ENCODE data around the gene MND1.

Gene MND1

DNA sequence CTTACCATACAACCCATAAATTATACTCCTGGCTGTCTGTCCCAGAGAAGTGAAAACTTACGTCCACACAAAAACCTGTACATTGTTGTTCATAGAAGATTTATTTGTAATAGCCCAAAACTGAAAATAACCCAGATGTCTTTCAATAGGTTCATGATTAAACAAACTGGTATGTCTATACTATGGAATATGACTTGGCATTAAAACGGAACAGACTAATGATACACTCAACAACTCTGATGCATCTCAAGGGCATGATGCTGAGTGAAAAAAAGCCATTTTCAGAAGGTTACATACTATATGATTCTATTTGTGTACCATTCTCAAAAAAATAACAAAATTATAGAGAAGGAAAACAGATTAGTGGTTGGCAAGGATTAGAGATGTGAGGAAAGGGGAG is 11.6 kb upstream of the MND1 start:
- Histone ChIP-seq H3K27ac (ENCODE audit: low read depth, low read length) (no peak overlapping the region), H3K4me1 (ENCODE audit: control insufficient read depth, insufficient read depth, low read length) (no peaks in the 10 kb centered on the region)

DNA sequence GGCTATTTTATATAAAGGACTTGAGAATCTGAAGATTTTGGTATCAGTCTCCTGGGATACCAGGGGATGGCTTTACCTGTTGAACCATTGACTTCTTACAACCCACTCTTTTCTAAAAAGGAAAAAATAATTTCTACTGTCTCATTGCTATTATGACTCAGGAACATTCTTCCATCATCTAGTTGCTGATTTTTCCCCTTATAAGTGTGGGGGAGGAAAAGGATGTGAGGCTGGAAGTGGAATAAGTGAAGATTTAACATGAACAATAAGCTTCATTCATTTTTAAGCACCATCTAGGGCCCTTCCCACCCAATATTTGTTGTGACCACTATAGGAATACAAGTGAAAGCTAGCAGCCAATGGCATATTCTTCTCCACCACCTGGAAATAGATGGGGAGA is 10.6 kb upstream of the MND1 start:
- no peaks in the 10 kb centered on the region for H3K27me3 ChIP-seq (ENCODE audit: control insufficient read depth, insufficient read depth, low read length)
- no peak overlapping the region for H3K27ac ChIP-seq (ENCODE audit: low read depth, low read length)
- no peak overlapping the region for H3K4me3 ChIP-seq (ENCODE audit: low read length)
- peaks cover 3% of the 10 kb centered on the region for H3K36me3 ChIP-seq (ENCODE audit: control insufficient read depth, insufficient read depth, low read length)
- H3K9ac ChIP-seq (ENCODE audit: low read length): no peak overlapping the region
- no peaks in the 10 kb centered on the region for H3K4me1 ChIP-seq (ENCODE audit: control insufficient read depth, insufficient read depth, low read length)

More for the DNA sequence above, 11.6 kb upstream of the MND1 start:
- Histone ChIP-seq H3K9ac (ENCODE audit: low read length) (no peak overlapping the region), H3K4me3 (ENCODE audit: low read length) (no peak overlapping the region), H3K27me3 (ENCODE audit: control insufficient read depth, insufficient read depth, low read length) (no peaks in the 10 kb centered on the region), H3K36me3 (ENCODE audit: control insufficient read depth, insufficient read depth, low read length) (peaks cover 3% of the 10 kb centered on the region)

DNA sequence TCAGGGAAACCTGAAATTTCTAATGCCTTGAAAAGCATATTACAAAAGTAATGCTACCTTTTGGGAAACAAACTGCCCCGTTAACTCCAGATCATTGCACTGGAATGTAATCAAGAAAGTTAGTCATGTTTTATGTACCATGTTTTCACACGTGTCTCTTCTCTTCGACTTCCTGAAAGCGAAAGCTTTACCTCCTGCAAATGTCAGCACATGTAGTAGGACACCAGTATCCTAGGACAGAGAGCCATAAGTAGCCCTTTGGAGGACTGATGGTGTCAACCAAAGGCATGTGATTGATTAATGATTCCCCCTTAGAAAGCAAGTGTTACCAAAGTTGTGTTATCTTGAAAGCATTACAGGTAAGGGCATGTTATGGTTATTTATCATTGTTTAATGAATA is 8.8 kb upstream of the MND1 start:
- Histone ChIP-seq H3K4me3 (ENCODE audit: low read length) (no peak overlapping the region), H3K36me3 (ENCODE audit: control insufficient read depth, insufficient read depth, low read length) (no peaks in the 10 kb centered on the region), H3K27ac (ENCODE audit: low read depth, low read length) (no peak overlapping the region), H3K9ac (ENCODE audit: low read length) (no peak overlapping the region), H3K27me3 (ENCODE audit: control insufficient read depth, insufficient read depth, low read length) (no peaks in the 10 kb centered on the region), H3K4me1 (ENCODE audit: control insufficient read depth, insufficient read depth, low read length) (no peaks in the 10 kb centered on the region)

DNA sequence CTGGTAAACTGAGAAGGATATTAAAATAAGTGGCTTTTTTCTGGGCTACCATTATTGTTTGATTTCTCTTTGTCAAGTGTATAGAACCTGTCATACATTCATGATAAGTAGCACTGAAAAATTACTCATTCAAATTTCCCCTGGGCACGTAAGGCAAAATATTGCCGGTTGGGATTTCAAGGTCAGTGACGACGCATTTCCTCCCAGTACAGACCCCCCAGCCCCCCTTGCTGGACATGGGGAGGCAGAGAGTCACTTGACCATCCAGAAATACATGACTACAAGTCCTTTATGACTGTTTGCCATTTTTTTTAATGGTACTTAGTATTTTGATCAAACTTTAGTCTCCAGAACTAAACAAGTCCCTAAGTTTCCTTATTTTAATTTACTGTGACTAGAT is 6.8 kb upstream of the MND1 start:
- Histone ChIP-seq H3K9ac (ENCODE audit: low read length) (no peak overlapping the region), H3K36me3 (ENCODE audit: control insufficient read depth, insufficient read depth, low read length) (no peaks in the 10 kb centered on the region), H3K4me1 (ENCODE audit: control insufficient read depth, insufficient read depth, low read length) (no peaks in the 10 kb centered on the region), H3K27ac (ENCODE audit: low read depth, low read length) (no peak overlapping the region), H3K4me3 (ENCODE audit: low read length) (no peak overlapping the region), H3K27me3 (ENCODE audit: control insufficient read depth, insufficient read depth, low read length) (no peaks in the 10 kb centered on the region)

DNA sequence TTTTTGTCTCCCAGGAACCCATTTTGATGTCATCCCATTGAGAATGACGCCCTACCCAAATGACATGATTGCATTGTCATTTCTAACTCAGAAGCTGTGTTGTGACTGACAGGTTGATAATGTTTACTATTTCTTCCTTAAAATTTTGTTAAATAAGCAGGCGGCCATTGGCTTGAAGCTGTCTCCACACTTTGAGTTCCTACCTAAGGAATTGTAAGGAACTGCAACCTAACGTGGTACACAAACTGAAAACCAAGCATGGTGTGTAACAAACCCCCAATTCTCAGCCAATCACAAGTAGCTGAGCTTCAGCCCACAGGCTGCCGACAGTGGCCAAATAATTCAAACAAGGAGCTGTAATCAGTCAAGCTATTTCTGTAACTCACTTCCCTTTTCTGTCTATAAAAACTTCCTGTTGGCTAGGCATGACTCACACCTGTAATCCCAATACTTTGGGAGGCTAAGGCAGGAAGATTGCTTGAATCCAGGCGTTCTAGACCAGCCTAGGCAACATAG is 2.9 kb upstream of the MND1 start:
- Histone ChIP-seq H3K27ac (ENCODE audit: low read depth, low read length) (no peak overlapping the region), H3K36me3 (ENCODE audit: control insufficient read depth, insufficient read depth, low read length) (no peaks in the 10 kb centered on the region), H3K4me1 (ENCODE audit: control insufficient read depth, insufficient read depth, low read length) (no peaks in the 10 kb centered on the region), H3K9ac (ENCODE audit: low read length) (no peak overlapping the region), H3K27me3 (ENCODE audit: control insufficient read depth, insufficient read depth, low read length) (no peaks in the 10 kb centered on the region), H3K4me3 (ENCODE audit: low read length) (no peak overlapping the region)

DNA sequence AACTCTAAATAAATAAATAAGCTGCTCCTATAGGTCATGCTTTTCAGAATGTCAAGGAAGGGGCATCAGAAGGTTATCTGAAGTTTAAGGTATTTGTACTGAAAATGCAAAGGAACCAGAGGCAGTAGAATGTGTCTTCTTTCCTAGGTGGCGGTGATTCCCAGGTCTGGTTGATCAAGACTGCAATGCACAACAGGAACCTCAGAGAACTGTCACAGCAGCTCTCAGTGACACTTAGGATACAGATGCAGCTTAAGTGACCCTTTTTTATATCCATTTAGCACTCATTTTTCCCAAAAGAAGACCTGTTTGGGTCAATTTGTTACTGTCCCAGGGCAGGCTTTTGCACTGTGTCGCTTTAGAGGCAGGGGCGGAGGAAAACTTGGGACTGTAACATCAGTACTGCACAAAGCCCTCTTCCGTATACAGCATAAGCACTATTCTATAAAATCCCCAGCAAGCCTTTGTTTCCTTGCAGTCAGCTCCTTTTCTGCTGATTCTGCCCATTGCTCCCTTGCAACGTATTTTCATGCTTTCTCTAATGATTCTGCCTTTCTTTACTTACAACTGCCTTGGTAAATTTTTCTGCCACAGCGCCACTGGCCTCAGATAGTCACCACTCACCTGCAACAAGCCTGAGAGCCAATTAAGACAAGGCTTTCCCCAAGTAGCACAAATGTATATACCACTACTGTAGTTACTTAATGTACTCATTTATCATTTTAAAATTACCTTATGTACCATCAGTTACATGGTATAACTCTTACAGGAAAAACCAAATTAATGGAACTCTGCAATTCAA is 1.5 kb upstream of the MND1 start:
- Histone ChIP-seq H3K4me1 (ENCODE audit: control insufficient read depth, insufficient read depth, low read length) (no peaks in the 10 kb centered on the region), H3K36me3 (ENCODE audit: control insufficient read depth, insufficient read depth, low read length) (no peaks in the 10 kb centered on the region), H3K27me3 (ENCODE audit: control insufficient read depth, insufficient read depth, low read length) (no peaks in the 10 kb centered on the region), H3K4me3 (ENCODE audit: low read length) (no peak overlapping the region), H3K9ac (ENCODE audit: low read length) (no peak overlapping the region), H3K27ac (ENCODE audit: low read depth, low read length) (no peak overlapping the region)

DNA sequence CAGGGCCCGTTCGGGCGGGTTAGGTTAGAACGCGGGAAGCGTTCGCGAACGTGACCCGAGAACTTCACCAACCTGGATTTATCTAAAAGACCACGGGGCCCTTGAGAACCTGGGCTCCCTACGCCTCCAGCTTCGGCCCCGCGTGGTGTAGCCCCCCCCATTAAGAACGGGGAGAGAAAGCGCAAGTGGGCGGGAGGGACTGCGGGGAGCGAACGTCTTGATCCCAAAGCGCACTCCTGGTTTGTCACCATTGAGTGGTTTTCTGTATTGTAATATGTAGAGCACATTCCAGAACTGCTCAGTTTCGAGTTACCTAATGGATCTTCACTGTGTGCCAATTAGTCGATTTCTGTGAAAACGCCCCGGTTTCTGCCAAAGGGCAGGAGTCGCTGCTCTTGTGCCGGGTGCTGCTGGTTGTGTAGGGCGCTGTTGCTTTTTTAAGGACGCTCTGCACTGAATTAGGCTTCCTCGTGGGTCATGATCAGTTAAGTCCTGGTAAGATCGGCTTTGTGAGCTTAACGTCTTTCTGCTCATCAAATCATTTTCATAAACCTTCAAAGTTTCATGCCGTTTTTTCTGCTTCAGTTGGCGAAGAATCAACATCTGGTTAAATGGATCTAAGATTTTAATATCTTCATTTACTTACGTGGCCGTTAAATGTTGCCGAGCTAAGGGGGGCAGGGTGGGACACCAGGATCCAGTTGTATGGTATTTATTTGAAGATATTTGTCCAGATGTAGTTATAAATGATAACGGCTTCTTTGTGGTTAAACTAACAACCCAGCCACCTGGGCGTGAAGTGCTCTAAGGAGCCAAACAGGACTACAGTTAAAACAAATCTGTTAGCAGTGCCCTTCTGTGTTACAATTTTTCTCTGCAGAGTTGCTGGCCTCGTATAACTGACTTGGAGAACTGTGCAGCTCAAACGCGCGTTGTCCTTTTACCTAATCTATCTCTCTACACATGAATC is 809 bp downstream of the MND1 start:
- H3K36me3 ChIP-seq (ENCODE audit: control insufficient read depth, insufficient read depth, low read length): no peaks in the 10 kb centered on the region
- peak overlapping the region; percentile 34 for H3K9ac ChIP-seq (ENCODE audit: low read length)
- no peaks in the 10 kb centered on the region for H3K27me3 ChIP-seq (ENCODE audit: control insufficient read depth, insufficient read depth, low read length)
- H3K4me1 ChIP-seq (ENCODE audit: control insufficient read depth, insufficient read depth, low read length): no peaks in the 10 kb centered on the region
- no peak overlapping the region for H3K27ac ChIP-seq (ENCODE audit: low read depth, low read length)
- peak overlapping the region; percentile 79 for H3K4me3 ChIP-seq (ENCODE audit: low read length)

DNA sequence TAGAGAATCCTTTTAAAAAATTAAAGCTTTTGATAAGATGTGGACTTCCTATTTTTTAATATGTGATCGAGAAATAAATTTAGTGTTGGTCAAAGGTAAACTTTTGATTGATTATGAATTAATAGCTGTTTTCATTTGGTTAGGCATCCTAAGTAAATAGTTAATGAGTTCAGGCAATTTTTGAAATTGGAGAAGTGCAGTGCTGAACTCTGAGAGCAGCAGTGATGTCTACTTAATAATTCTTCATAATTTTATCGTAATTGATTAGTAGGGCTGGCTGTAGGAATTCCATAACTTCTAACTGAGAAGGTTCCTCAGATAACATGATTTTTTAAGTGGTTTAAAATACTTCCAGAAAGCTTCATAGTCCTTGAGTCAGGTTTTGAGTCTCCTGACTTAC is 1.5 kb downstream of the MND1 start:
- Histone ChIP-seq H3K4me1 (ENCODE audit: control insufficient read depth, insufficient read depth, low read length) (no peaks in the 10 kb centered on the region), H3K27me3 (ENCODE audit: control insufficient read depth, insufficient read depth, low read length) (no peaks in the 10 kb centered on the region), H3K36me3 (ENCODE audit: control insufficient read depth, insufficient read depth, low read length) (no peaks in the 10 kb centered on the region), H3K4me3 (ENCODE audit: low read length) (no peak overlapping the region), H3K27ac (ENCODE audit: low read depth, low read length) (no peak overlapping the region), H3K9ac (ENCODE audit: low read length) (no peak overlapping the region)

DNA sequence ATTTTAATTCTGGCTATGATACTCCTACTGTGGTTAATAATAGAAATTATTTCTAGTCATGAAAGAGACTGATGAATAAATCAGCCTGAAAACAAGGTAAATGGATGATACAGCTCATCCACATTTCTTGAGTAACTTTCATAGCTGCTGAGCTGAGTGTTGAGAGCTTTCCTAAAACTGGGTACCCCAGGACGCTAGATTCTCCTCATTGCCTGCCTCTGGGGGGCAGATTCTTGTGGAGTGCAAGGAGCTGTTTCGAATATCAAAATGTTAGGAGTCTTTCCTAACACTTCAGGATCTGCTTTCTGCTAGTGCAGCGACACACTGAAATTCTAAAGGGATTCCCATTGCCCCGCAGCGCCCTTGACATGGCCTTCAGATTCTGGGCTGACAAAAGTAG is 2.1 kb downstream of the MND1 start:
- H3K4me1 ChIP-seq (ENCODE audit: control insufficient read depth, insufficient read depth, low read length): no peaks in the 10 kb centered on the region
- H3K27ac ChIP-seq (ENCODE audit: low read depth, low read length): no peak overlapping the region
- H3K9ac ChIP-seq (ENCODE audit: low read length): no peak overlapping the region
- no peaks in the 10 kb centered on the region for H3K36me3 ChIP-seq (ENCODE audit: control insufficient read depth, insufficient read depth, low read length)
- no peaks in the 10 kb centered on the region for H3K27me3 ChIP-seq (ENCODE audit: control insufficient read depth, insufficient read depth, low read length)
- no peak overlapping the region for H3K4me3 ChIP-seq (ENCODE audit: low read length)

DNA sequence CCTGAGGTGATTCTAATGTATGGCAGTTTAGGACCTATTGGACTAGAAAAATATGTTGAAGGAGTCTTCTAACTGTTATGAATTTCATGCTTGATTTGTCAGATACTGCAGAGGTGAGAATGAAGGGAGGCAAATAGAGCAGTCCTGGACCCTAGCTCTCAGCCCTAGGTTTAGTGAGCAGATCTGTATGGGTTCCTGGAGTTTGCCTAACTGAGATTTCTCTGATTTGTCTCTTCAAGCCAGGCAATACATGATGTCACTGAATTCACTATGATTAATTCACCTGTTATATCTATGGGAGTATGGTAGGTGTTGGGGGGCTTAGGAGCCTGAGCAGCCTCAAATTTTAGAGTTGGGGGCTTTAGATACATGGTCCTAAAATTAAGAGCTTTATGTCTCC is 2.6 kb downstream of the MND1 start:
- no peak overlapping the region for H3K9ac ChIP-seq (ENCODE audit: low read length)
- H3K4me3 ChIP-seq (ENCODE audit: low read length): no peak overlapping the region
- H3K4me1 ChIP-seq (ENCODE audit: control insufficient read depth, insufficient read depth, low read length): no peaks in the 10 kb centered on the region
- H3K27me3 ChIP-seq (ENCODE audit: control insufficient read depth, insufficient read depth, low read length): no peaks in the 10 kb centered on the region
- no peak overlapping the region for H3K27ac ChIP-seq (ENCODE audit: low read depth, low read length)
- no peaks in the 10 kb centered on the region for H3K36me3 ChIP-seq (ENCODE audit: control insufficient read depth, insufficient read depth, low read length)

DNA sequence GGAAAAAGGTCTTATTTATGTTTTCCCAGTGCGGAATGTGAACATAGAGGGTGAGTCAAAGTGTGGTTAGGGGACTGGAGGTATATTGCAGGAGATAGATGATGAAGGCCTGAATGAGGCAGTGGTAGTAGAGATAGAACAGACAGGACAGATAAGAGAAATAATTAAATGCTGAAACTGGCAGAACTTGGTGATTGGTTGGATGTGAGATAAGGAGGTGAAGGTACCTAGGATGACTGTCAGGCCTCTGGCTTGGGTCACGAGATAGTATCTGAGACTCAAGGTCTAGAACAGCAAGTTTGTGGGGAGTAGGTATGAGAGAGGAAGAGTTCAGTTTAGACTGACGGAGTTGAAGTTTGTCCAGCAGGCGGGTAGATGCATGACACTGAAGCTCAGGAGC is 3.5 kb downstream of the MND1 start:
- H3K27ac ChIP-seq (ENCODE audit: low read depth, low read length): no peak overlapping the region

DNA sequence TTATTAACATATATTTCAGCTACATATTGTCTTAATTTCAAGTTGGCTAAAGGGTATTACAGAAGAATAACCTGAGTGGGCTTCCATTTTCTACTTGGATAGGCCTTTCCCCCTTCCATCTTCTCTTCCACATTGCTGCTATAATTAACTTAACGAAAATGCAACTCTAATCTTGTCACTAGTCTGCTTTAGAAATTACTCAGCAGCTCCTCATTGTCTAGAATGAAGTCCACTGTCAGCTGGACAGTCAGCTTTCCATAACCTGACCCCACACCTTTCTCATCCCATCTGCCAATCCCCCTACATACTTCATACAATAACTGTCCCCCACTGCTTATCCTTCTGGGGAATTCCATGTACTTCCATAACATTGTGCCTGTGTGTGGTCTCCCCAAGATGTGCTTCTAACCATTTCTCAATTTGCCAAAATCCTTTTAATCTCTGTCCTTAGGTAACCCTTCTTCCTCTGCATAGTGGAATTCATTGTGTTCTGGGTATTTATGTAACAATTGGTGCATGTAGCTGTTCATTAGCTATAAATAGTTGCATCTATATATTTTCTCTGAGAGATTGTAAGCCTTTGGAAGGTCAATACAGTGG is 4.8 kb downstream of the MND1 start:
- Histone ChIP-seq H3K27me3 (ENCODE audit: control insufficient read depth, insufficient read depth, low read length) (no peaks in the 10 kb centered on the region), H3K4me3 (ENCODE audit: low read length) (no peak overlapping the region), H3K9ac (ENCODE audit: low read length) (no peak overlapping the region), H3K27ac (ENCODE audit: low read depth, low read length) (no peak overlapping the region), H3K4me1 (ENCODE audit: control insufficient read depth, insufficient read depth, low read length) (no peaks in the 10 kb centered on the region), H3K36me3 (ENCODE audit: control insufficient read depth, insufficient read depth, low read length) (no peaks in the 10 kb centered on the region)

More for the DNA sequence above, 3.5 kb downstream of the MND1 start:
- Histone ChIP-seq H3K9ac (ENCODE audit: low read length) (no peak overlapping the region), H3K4me1 (ENCODE audit: control insufficient read depth, insufficient read depth, low read length) (no peaks in the 10 kb centered on the region), H3K27me3 (ENCODE audit: control insufficient read depth, insufficient read depth, low read length) (no peaks in the 10 kb centered on the region), H3K36me3 (ENCODE audit: control insufficient read depth, insufficient read depth, low read length) (no peaks in the 10 kb centered on the region), H3K4me3 (ENCODE audit: low read length) (no peak overlapping the region)

All from rectal smooth muscle tissue (tissue), 1 donor.